HG02798 (cell line): Measurements from ENCODE around the gene TULP4.
"Not testable (repeated sequence)": the region's sequence is repeated elsewhere in the genome, so short reads cannot be mapped to it uniquely, and the experiment has no call there.

ENCODE experiments used
- ATAC-seq: cut with Tn5 transposase; IDR thresholded peaks from one replicate; pipeline ENCODE4 v1.9.1; 2021; ENCODE audit warnings: mild to moderate bottlenecking; ENCODE audit not compliant: unreplicated experiment, poor library complexity

Gene TULP4

DNA sequence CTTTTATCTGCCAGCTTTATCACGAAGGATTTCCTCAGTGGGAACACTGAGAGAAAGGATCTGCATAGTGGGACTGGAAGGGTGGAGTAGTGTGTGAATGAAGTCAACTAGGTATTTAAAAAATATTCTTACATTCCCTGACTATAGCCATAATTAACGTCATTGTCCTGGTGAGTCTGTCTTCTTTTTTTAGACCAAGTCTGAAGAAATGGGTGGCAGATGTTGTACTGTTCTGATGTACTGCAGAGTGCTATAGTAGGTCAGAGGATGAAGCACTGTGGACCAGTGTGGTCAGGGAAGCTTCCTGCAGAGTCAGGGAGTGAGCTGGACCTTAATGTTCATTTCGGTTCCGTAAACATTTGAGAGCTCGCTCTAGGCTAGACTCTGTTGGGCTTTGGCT, 11.9 kb downstream of the TULP4 start:
- no peak for ATAC-seq

DNA sequence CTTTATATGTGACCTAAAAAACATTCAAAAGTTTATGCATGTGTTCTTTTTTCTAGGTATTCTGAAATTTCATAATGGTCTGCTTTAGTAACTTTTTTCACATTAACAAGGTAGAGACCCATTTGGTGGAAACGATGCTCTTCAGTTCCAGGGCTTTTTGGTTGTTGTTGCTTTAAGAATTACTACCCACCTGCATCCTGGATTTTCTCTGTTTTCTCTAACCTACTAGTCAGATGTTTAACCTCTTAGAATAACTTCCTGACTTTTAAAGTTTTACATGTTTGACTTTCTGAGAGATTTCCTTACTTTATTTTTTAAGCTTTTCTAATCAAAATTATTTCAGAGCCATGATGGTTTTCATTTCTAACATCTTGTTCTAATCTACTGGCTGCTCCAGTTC, 14.9 kb downstream of the TULP4 start:
- no peak for ATAC-seq

DNA sequence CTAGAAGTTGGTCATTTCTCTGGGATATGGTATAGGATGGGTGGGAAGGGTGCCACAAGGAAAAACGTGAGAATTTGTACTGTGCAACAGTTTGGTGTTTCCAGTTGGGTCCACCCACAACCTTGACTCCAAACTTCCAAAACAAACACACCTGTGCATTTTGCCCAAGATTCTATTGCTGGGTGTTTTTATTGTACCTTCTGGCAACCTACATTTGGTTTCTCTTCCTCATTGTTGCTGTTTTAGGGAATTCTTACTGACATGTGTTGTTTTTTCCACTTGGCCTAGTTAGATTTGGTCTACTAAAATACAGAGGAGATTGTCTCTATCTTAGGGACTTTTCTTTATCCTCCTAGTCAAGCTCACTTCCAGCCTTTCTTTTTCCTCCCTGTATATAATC, 16.7 kb downstream of the TULP4 start:
- no peak for ATAC-seq

DNA sequence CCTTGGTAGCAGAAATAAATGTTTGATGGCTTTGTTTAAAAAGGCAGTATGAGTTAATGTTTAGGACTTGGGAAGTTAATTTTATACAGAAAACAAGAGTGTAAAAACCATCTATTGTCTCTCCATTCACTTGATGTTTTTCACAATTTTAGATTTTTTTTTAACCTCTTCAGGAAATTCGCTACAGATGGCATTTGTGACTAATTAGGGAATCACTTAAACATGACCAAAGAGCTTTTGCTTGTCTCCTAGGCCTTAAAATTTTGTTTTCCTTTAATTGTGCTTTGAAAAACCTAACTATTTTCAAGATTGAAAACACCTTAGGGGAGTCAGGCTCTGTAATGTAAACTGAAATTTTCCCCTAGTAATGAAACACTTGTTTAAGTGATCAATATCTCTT, 17.3 kb downstream of the TULP4 start:
- no peak for ATAC-seq

DNA sequence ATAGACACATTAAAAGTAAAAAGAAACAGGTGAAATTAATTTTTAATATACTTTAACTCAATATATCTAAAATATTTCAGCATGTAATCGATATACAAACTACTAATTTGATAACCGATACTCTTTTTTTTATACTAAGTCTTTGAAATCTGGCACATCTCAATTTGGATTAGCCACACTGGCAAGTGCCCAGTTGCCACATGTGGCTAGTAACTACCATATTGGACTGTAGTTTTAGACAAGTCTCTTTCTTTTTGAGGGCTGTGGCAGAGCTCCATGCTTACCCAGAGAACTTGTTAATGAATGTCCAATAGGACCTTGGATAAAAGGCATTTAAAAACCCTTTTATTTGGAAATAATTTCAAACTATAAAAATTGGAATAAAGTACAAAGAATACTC, 17.8 kb downstream of the TULP4 start:
- ATAC-seq = no peak

DNA sequence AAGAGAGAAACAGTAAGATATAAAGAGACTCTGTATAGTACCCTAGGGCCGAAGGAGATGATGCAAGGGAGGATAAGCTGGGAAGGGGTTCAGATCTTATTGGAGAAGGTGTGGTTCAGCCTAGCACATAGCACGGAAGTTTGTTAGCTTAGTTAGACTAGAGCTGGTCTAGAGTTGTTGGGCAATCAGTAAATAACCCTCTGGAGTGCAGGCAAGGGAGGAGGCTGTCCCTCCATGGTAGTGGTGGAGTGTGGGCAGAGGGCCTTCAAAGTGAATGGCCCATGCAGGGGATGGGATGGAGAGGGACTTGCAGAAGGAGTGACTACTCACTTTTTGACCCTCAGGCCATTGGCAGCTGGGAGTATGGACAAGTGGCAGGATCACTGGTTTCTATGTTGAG, 20.0 kb downstream of the TULP4 start:
- no peak for ATAC-seq

DNA sequence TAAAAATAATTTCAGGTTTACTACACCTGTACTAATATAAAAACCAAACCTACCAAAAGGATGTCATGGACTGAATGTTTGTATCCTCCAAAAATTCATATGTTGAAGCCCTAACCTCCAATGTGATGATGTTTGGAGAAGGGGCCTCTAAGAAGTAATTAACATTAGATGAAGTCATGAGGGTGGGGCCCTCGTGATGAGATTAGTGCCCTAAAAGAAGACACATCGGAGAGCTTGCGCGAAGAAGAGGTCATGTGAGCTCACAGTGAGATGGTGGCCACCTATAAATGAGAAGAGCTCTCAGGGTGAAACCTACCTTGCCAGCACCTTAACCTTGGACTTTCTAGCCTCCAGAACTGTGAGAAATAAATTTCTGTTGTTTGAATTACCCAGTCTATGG, 20.8 kb downstream of the TULP4 start:
- ATAC-seq = no peak

DNA sequence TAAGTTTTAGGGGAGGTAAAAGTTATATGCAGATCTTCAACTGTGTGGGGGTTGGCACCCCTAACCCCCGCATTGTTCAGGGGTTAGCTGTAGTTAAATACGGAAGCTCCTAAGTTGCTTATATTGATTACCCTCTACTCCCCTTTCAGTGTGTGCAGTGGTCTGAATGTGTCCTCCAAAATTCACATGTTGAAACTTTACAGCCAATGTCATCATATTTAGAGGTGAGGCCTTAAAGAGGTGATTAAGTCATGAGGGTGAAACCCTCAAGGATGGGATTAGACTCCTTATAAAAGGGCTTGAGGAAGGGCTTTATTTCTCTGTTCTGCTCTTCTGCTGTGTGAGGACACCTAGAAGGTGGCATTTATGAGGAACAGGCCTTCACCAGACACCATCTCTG, 22.3 kb downstream of the TULP4 start:
- no peak for ATAC-seq

DNA sequence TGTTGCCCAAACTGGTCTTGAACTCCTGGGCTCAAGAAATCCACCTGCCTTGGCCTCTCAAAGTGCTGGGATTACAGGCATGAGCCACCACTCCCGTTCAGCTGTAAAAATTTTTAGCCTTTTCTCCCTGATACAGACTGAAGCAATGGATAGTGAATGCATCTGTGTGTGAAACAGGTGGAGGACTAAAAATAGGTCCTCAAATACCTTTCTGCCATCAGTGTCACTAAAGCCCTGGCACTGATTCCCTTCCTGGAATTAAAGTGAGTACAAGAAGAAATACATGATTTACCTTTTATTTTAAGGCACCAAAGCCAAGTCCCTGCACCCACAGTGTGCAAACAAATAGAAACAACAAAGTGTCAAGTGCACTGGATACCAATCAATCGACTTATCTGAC, 25.1 kb downstream of the TULP4 start:
- no peak for ATAC-seq

DNA sequence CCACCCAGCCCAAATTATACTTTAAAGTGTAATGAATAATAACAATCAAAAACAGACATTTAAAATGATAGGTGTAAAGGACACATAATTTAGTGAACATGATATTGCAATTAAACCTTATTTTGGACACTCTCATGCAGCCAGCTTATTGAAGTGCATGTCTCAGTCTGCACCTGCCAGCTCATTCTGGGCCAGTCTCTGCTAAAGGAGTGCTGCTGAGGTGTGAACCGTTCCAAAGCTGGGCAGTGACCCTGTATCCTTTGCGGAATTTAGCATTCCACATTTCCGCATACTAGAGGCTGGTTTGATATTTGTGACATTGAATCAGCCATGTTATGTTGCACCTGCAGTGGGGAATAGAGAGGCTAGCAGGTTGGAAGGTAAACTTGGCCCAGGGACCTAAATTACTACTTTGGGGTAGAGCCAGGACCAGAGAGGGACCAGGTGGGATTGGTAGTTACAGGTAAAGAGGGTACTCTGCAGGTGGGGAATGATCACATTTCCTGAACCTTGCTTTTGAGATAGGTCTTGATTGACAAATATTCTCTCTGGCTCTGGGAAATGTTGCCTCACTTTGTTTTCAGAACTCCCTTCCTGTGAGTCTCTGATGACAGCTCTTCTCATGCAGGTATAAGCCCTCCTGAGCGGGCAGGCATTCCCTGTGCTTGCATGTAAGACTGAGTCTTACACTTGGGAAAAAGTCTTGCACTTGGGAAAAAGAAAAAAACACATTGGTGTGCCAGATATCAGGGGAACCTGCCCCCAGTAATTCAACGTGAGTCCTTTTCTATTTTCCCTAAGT, 26.2 kb downstream of the TULP4 start:
- no peak for ATAC-seq

DNA sequence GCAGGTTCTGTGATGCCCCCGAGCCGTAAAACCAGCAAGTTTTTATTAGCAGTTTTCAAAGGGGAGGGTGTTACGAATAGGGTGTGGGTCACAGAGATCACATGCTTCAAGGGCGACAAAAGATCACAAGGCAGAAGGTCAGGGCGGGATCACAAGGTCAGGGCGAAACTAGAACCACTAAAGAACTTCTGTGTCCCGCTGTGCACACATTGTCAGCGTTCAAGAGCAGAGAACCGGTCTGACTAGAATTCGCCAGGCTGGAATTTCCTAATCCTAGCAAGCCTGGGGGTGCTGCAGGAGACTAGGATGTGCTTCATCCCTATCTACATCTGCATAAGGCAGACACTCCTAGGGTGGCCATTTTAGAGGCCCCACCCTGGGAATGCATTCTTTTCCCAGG, 26.9 kb downstream of the TULP4 start:
- not testable (repeated sequence) for ATAC-seq

DNA sequence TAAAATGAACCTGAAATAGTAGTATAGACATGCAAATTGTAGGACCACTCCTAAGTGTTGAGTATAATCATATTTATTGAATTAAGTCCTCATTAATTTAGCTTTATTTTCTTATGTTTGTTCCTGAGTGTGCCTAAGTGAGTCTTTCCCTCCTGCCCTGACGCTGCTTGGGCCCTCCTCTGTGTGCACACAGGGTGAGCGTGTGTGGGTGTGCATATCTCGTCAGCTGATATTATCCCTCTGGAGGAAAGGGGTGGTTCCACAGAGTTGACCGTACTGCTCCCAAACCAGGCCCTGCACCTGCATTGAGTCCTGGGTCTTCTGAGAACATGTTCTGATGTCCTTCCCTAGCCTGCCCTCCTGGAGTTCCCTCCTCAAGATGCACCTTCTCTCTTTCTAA, 28.0 kb downstream of the TULP4 start:
- ATAC-seq = no peak

DNA sequence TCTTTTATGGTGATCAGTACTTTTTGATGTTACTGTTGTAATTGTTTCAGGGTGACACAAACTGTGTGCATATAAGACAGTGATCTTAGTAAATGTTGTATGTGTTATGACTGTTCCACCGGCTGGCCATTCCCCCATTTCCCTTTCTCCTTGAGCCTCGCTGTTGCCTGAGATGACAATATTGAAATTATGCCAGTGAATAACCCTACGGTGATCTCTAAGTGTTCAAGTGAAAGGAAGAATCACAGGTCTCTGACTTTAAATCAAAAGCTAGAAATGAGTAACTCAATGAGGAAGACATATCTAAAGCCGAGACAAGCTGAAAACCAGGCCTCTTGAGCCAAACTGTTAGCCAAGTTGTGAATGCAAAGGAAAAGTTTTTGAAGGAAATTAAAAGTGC, 32.3 kb downstream of the TULP4 start:
- peak; percentile 64 for ATAC-seq

DNA sequence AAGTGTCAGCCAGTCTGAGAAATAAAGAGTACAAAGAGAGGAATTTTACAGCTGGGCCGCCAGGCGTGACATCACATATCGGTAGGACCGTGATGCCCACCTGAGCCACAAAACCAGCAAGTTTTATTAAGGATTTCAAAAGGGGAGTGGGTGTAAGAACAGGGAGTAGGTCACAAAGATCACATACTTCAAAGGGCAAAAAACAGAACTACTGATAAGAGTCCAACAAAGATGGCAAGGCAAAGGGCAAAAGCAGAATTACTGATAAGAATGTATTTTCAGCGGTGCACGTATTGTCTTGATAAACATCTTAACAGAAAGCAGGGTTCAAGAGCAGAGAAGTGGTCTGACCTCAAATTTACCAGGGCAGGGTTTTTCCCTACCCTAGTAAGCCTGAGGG, 33.2 kb downstream of the TULP4 start:
- not testable (repeated sequence) for ATAC-seq

DNA sequence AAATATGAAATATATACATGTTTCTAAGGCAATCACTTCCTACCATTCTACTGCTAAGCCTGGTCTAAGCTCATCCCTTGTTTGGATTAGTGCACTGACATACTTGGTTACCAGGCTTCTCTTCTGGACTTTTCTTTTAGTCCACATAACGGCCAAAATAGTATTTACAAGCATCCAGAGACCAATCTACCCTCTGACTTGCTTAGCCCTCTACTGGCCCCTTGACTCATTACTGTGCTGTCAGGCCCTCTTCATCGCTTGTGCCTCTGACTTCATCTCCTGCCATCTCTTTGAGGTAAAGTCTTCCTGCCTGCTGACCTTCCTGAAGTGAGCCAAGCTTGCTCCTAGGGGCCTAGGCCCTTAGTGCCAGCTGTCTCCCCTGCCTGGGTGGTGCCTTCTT, 35.1 kb downstream of the TULP4 start:
- no peak for ATAC-seq

DNA sequence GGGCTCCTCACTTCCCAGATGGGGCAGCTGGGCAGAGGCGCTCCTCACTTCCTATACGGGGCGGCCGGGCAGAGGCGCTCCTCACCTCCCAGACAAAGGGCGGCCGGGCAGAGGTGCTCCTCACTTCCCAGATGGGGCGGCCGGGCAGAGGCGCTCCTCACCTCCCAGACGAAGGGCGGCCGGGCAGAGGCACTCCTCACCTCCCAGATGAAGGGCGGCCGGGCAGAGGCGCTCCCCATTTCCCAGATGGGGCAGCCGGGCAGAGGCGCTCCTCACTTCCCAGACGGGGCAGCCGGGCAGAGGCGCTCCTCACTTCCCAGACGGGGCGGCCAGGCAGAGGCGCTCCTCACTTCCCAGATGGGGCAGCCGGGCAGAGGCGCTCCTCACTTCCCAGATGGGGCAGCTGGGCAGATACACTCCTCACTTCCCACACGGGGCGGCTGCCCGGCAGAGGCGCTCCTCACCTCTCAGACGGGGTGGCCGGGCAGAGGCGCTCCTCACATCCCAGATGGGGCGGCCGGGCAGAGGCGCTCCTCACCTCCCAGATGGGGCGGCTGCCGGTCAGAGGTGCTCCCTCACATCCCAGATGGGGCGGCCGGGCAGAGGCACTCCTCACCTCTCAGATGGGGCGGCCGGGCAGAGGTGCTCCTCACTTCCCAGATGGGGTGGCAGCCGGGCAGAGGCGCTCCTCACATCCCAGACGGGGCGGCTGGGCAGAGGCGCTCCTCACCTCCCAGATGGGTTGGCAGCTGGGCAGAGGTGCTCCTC, 36.7 kb downstream of the TULP4 start:
- ATAC-seq = not testable (repeated sequence)

DNA sequence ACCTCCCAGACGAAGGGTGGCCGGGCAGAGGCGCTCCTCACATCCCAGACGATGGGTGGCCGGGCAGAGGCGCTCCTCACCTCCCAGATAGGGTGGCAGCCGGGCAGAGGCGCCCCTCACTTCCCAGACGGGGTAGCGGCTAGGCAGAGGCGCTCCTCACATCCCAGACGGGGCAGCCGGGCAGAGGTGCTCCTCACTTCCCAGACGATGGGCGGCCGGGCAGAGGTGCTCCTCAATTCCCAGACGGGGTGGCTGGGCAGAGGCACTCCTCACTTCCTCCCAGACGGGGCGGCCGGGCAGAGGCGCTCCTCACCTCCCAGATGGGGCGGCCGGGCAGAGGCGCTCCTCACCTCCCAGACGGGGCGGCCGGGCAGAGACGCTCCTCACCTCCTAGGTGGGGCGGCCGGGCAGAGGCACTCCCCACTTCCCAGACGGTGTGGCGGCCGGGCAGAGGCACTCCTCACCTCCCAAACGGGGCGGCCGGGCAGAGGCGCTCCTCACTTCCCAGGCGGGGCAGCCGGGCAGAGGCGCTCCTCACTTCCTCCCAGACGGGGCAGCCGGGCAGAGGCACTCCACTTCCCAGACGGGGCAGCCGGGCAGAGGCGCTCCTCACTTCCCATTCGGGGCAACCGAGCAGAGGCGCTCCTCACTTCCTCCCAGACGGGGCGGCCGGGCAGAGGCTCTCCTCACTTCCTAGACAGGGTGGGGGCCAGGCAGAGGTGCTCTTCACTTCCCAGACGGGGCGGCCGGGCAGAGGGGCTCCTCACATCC, 37.4 kb downstream of the TULP4 start:
- not testable (repeated sequence) for ATAC-seq

DNA sequence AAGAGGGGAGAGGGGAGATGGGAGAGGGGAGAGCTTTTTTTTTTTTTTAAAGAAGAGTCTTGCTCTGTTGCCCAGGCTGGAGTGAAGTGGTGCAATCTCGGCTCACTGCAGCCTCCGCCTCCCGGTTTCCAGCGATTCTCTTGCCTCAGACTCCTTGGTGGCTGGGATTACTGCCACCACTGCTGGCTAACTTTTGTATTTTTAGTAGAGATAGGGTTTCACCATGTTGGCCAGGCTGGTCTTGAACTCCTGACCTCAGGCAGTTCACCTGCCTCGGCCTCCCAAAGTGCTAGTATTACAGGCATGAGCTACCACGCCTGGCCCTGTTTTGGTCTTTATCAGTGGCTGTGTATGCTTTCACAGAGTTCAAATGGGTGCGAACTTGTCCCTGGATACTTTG, 38.5 kb downstream of the TULP4 start:
- not testable (repeated sequence) for ATAC-seq

DNA sequence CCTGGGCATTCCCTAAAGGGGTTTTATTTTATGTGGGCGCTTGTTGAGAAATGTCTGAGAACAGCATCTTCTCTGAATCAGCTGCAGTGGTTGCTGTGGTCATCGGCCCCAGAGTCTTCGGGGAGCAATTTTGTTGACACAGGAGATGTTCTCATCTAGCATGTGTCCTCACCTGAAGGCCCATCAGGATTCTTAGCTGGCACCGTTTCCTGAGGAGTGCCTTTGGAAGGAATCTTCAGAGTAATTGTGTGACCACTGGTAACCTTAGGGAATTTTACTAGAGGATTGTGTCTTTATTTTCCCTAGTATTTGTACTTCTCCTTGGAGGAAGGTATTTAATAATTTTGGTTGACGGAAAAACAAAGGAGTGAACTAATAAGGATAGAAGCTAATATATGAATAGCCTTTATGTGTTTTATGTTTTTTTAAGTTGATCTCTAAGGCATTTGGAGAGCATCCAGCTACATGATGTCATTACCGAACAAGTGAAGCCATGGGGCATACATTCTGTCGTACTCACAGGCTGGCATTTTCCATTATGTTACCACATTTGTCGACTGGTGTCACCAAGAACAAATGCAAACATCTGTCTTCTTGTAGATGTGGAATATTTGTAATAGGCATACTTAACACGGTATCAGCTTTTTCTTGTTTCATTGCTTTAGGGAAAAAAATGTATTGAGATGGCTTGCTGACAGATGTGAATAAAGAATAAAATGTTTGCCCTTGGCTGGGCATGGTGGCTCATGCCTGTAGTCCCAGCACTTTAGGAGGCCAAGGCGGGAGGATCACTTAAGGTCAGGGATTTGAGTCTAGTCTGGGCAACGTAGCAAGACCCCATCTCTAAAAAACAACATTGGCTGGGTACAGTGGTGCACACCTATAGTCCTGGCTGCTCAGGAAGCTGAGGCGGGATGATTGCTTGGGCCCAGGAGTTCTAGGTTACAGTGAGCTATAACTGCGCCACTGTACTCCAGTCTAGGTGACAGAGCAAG, 41.9 kb downstream of the TULP4 start:
- no peak for ATAC-seq
